Measurements from ENCODE around the gene CHPF2.
A peak's percentile ranks its signal among the peaks of the same experiment; 100 is the strongest.

CHPF2 gene

GRCh38 chr7:151235091-151235787 lies 3.0 kb downstream of the CHPF2 start:
- DNase-seq (ENCODE audit: low spot score): no peak

GRCh38 chr7:151236406-151236805 lies 4.1 kb downstream of the CHPF2 start:
- DNase-seq (ENCODE audit: low spot score): no peak

DNA sequence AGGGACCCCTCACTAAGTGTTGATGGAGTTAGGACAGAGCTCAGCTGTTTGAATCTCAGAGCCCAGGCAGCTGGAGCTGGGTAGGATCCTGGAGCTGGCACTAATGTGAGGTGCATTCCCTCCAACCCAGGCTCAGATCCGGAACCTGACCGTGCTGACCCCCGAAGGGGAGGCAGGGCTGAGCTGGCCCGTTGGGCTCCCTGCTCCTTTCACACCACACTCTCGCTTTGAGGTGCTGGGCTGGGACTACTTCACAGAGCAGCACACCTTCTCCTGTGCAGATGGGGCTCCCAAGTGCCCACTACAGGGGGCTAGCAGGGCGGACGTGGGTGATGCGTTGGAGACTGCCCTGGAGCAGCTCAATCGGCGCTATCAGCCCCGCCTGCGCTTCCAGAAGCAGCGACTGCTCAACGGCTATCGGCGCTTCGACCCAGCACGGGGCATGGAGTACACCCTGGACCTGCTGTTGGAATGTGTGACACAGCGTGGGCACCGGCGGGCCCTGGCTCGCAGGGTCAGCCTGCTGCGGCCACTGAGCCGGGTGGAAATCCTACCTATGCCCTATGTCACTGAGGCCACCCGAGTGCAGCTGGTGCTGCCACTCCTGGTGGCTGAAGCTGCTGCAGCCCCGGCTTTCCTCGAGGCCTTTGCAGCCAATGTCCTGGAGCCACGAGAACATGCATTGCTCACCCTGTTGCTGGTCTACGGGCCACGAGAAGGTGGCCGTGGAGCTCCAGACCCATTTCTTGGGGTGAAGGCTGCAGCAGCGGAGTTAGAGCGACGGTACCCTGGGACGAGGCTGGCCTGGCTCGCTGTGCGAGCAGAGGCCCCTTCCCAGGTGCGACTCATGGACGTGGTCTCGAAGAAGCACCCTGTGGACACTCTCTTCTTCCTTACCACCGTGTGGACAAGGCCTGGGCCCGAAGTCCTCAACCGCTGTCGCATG lies 5.2 kb downstream of the CHPF2 start:
- no peak for DNase-seq (ENCODE audit: low spot score)

DNA sequence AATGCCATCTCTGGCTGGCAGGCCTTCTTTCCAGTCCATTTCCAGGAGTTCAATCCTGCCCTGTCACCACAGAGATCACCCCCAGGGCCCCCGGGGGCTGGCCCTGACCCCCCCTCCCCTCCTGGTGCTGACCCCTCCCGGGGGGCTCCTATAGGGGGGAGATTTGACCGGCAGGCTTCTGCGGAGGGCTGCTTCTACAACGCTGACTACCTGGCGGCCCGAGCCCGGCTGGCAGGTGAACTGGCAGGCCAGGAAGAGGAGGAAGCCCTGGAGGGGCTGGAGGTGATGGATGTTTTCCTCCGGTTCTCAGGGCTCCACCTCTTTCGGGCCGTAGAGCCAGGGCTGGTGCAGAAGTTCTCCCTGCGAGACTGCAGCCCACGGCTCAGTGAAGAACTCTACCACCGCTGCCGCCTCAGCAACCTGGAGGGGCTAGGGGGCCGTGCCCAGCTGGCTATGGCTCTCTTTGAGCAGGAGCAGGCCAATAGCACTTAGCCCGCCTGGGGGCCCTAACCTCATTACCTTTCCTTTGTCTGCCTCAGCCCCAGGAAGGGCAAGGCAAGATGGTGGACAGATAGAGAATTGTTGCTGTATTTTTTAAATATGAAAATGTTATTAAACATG lies 6.0 kb downstream of the CHPF2 start:
- no peak for DNase-seq (ENCODE audit: low spot score)

GRCh38 chr7:151238924-151239836 lies 6.9 kb downstream of the CHPF2 start:
- DNase-seq (ENCODE audit: low spot score): no peak

DNA sequence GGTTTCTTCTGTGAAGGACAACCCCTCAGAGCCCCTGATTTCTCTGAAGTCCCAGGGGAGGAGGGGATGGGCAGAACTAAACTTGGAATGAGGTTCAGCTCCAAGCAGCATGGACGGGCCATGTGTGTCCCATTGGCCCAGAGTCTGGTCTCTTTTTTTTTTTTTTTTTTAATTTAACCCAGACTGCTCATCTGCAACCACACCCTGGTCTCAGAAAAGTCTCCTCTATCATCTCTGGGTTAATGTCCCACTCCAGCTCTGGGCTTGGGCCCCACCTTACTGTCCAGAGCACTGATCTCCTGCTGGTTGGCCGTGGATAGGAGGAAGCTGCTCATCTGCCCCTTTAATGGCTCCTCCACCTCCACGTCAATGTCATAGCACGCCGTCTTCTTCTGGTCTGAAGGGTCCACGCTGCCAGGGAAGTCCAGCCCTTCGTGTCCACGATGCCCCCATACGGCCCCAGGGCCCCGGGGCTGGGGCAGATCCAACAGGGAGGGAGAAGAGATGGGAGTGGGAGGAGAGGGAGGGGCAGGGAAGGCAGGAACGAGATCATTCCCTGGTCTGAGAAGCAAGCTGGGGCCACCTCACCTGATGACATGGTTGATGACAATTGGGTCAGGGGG lies 7.7 kb downstream of the CHPF2 start:
- DNase-seq (ENCODE audit: low spot score): no peak

GRCh38 chr7:151240536-151240935 lies 8.3 kb downstream of the CHPF2 start:
- no peak for DNase-seq (ENCODE audit: low spot score)

DNA sequence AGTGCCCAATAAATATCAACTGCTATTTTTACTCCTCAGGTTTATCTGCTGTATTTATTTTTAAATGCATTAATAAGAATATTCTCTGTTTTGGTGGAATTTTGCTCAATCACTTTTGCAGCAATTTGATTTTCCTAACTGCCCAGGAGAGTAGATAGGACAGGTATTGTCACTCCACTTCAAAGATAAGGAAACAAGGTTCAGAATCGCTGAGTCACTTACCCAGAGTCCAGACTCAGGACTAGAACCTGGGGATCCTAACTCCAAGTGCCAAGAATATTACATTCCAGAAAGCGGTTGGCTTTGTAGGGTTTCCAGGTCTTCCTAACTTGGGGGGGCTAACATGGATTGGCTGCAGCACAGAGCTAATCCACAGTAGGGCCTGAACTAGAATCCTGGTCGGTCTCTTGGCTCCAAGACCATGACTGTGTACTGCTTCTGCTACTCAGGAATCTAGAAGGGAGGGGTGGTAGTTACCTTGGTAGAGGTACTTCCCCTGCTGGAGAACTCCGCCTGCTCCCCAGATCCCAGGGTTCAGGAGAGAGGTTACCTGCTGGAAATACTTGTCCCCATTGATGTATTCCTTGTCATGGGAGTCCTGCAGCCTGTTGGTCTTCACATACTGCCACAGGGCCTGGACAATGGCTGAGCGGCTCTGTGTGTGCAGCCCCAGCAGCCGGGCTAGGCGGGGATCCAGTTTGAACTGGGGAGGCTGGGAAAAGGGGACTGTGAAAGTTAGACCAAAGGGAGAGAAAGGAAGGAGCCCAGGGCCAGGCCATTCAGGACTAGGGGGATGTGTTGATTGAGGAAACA lies 8.9 kb downstream of the CHPF2 start:
- DNase-seq (ENCODE audit: low spot score): no peak

DNA sequence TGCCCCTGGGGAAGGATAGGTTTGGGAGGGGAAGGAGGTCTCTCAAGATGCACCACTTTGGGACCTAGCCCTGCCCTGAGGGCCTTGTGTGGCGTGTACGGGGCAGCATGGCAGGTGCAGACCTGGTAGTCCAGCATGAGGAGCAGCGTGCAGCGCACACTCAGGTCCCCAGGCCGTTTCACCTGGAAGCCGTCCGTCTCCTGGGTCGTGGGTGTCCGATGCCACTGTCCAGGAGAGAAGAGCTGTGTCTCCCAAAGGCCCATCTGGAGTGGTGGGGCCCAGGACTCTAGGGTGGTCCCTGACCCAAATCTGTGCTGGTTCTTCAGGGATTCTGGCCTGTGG lies 9.4 kb downstream of the CHPF2 start:
- DNase-seq (ENCODE audit: low spot score): no peak

GRCh38 chr7:151242159-151243044 lies 10.1 kb downstream of the CHPF2 start:
- DNase-seq (ENCODE audit: low spot score): no peak

DNA sequence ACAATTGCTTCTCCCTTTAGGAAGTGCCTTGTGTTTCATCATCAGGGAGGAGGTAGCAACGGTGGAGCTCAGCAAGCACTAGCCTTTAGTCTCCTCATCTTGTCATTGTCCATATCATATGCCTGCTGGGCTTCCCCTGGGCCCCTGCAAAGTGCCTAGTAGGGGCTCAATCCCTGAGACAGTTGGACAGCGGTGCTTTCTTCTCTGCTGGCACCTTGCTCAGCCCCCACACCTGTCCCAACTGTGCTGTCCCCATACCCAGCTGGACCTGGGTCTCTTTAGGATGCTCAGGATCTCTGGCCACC lies 10.7 kb downstream of the CHPF2 start:
- DNase-seq (ENCODE audit: low spot score): no peak

GRCh38 chr7:151243408-151244195 lies 11.3 kb downstream of the CHPF2 start:
- DNase-seq (ENCODE audit: low spot score): no peak

DNA sequence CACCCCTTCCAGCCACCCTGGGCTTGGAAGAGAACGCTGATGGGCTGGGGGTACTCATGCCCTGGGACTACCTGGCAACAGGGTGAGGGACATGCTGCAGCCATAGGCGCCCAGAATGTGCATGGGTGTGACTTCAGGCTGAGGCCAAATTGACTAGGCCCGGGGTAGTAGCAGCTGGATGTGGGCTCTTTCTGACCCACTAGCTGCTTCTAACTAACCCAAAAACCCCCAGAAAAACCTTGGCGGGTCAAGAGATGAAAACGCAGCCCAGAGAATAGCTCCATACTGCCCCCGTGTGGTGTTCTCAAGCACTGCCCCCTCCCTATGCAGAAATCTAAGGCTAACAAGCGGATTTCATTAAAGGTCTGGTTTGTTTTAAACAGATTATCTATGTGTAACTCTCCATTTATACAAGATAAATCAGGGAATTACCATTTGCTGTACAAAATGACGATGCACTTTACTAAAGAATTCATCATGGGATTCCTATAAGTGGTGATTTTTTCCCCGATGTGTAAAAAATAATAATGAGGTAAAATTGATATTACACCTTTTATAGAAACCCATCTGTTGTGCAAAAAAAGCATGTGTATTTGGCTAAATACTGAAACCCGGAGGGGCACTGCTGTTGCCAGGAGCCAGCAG lies 12.0 kb downstream of the CHPF2 start:
- peak; percentile 53 for DNase-seq (ENCODE audit: low spot score)

GRCh38 chr7:151244841-151245346 lies 12.6 kb downstream of the CHPF2 start:
- no peak for DNase-seq (ENCODE audit: low spot score)

GRCh38 chr7:151245360-151246101 lies 13.2 kb downstream of the CHPF2 start:
- no peak for DNase-seq (ENCODE audit: low spot score)

DNA sequence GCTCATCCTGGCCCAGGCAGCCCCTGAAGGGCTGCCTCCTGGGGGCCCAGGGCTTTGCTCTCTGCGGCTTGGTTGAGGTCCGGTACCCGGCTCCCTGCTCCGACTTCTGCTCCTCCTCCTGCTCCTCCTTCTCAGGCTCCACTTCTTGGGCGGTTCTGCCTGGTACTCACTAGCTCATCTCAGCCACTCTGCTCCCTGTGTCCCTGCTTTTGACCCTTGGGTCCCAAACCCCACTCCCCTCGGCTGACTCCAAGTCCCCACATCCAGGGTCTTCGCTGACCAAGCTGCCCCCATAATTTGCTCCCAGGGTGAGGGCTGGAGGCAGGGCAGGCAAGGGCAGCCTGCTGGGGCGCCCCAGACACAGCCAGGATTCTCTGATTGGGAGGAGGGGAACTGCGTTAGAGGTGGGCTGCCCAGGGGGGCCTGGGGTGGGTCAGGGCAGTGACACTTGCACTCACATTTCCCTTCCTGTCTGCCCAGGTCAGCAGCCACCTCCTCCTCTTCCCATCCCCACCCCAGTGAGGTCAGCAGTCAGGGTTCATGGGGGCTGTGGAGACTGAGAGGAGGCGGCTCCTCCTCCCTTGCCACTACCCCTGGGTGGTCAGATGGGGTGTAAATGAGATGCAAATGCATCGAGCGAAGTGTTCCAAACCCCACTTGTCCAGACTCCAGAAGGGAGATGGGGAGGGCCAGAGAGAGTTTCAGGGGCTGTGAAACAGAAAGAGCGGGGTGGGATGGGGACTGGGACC lies 14.0 kb downstream of the CHPF2 start:
- DNase-seq (ENCODE audit: low spot score): no peak
